Embryonic facial prominence (tissue), 1 donor: ENCODE data around the gene TTLL13.
A peak's percentile ranks its signal among the peaks of the same experiment; 100 is the strongest.
"Not testable (repeated sequence)": the region's sequence is repeated elsewhere in the genome, so short reads cannot be mapped to it uniquely, and the experiment has no call there.

Experiments
- DNase-seq: peaks from one replicate; pipeline ENCODE4 v3.0.0-alpha.2; 2016; ENCODE audit errors: extremely low spot score

Gene TTLL13

GRCh38 chr15:90234096-90234988 is 15.0 kb upstream of the TTLL13 start, which contains the start of gene GDPGP1:
GDPGP1 (plus strand) TSS chr15:90234209; CDS start chr15:90240909, 6,700 bp downstream.
- DNase-seq = peak; percentile 27

- no peak for DNase-seq
Observed at GRCh38 chr15:90239371-90239770, 10.0 kb upstream of the TTLL13 start.

GRCh38 chr15:90240856-90241255 is 8.5 kb upstream of the TTLL13 start:
- DNase-seq = no peak

GRCh38 chr15:90241343-90242192 is 7.8 kb upstream of the TTLL13 start:
- DNase-seq = no peak

- no peak for DNase-seq
Observed at GRCh38 chr15:90243943-90244639, 5.3 kb upstream of the TTLL13 start.

- DNase-seq = no peak
Observed at GRCh38 chr15:90248789-90249202, 560 bp upstream of the TTLL13 start.

- DNase-seq = no peak
Observed at GRCh38 chr15:90257776-90258175, 8.4 kb downstream of the TTLL13 start.

GRCh38 chr15:90259524-90259923 is 10.2 kb downstream of the TTLL13 start:
- no peak for DNase-seq

- DNase-seq = not testable (repeated sequence)
Observed at GRCh38 chr15:90260731-90261130, 11.4 kb downstream of the TTLL13 start.

GRCh38 chr15:90261811-90262210 is 12.5 kb downstream of the TTLL13 start:
- DNase-seq = no peak

- no peak for DNase-seq
Observed at GRCh38 chr15:90262426-90262825, 13.1 kb downstream of the TTLL13 start.

- DNase-seq = no peak
Observed at GRCh38 chr15:90264671-90265070, 15.3 kb downstream of the TTLL13 start.

GRCh38 chr15:90265271-90266060 is 16.1 kb downstream of the TTLL13 start, which contains the start of gene NGRN:
NGRN (plus strand) TSS chr15:90265672; CDS start chr15:90265713, 41 bp downstream.
- DNase-seq = peak; percentile 90

GRCh38 chr15:90266061-90266431 is 16.7 kb downstream of the TTLL13 start:
- peak; percentile 14 for DNase-seq

GRCh38 chr15:90266485-90266884 is 17.1 kb downstream of the TTLL13 start:
- DNase-seq = no peak

GRCh38 chr15:90268415-90268814 is 19.1 kb downstream of the TTLL13 start:
- DNase-seq = no peak

GRCh38 chr15:90270502-90271150 is 21.3 kb downstream of the TTLL13 start:
- DNase-seq = no peak

- no peak for DNase-seq
Observed at GRCh38 chr15:90271459-90272166, 22.3 kb downstream of the TTLL13 start.

GRCh38 chr15:90278467-90278866 is 29.1 kb downstream of the TTLL13 start:
- DNase-seq = not testable (repeated sequence)

- not testable (repeated sequence) for DNase-seq
Observed at GRCh38 chr15:90280743-90281142, 31.4 kb downstream of the TTLL13 start.
